GM23248 (cell line): Measurements from ENCODE around the gene FURIN.

Experiments
- EZH2 ChIP-seq: fragments of 200-600 bp; sonication (generic); IDR thresholded peaks from 2 replicates; pipeline ENCODE4 v1.6.1; 2018; ENCODE audit warnings: antibody characterized with exemption, mild to moderate bottlenecking; ENCODE audit not compliant: insufficient read depth, poor library complexity, severe bottlenecking
- EZH2phosphoT487 ChIP-seq: fragments of 200-600 bp; sonication (generic); IDR thresholded peaks from 2 replicates; pipeline ENCODE4 v1.6.1; 2018; ENCODE audit warnings: antibody characterized with exemption, moderate library complexity, mild to moderate bottlenecking, low read depth; ENCODE audit not compliant: insufficient read depth

GRCh38 chr15:90857337-90857736 lies 11.1 kb upstream of the FURIN start:
- TF ChIP-seq EZH2 (no peak), EZH2phosphoT487 (no peak)
